ENCODE data around the gene NHS. TPM values are rescaled to one million over a fixed set of nuclear protein-coding genes. Genes with fewer than 3 reads are reported as not detected.

NHS gene
- total RNA-seq, 6 experiments from 2014 or later = 0.06 to 0.27 (median 0.12) TPM

- no peaks in the 10 kb centered on the region for H3K36me3 ChIP-seq
- WGBS (ENCODE audit: insufficient coverage, low coverage, low lambda C conversion rate, missing lambda C conversion rate) = 29% methylated on average over 2 of the region's 15 CpGs
- no peak for DNase-seq
- no peaks in the 10 kb centered on the region for H3K9me3 ChIP-seq
- peaks cover 0 to 6% (median 0%) of the 10 kb centered on the region in 4 donors for H3K4me1 ChIP-seq
- no peaks in the 10 kb centered on the region for H3K27me3 ChIP-seq
- no peak for ATAC-seq
- peak; percentile 26 for TF ChIP-seq POLR2A (IDR thresholded peaks at IDR 0.05)
- no peak for TF ChIP-seq CTCF (IDR thresholded peaks at IDR 0.05)
- H3K4me3 ChIP-seq = peak overlapping the region; percentile 39 to 59 (median 50)
- intact Hi-C loops (cut with DNase I) = no loop called here
- peak overlapping the region; percentile 80 to 89 (median 87) for H3K27ac ChIP-seq
Observed at GRCh38 chrX:17737710-17737985, 362.6 kb downstream of the NHS start.

- no peaks in the 10 kb centered on the region for H3K36me3 ChIP-seq
- peaks cover 0 to 6% (median 0%) of the 10 kb centered on the region in 4 donors for H3K4me1 ChIP-seq
- ATAC-seq (peak; percentile 26 to 58 (median 46)), DNase-seq (peak; percentile 53 to 63 (median 60))
- H3K27me3 ChIP-seq = no peaks in the 10 kb centered on the region
- TF ChIP-seq POLR2A (IDR thresholded peaks at IDR 0.05) (no peak), CTCF (IDR thresholded peaks at IDR 0.05) (no peak)
- intact Hi-C loops (cut with DNase I) = no loop called here
- H3K9me3 ChIP-seq = no peaks in the 10 kb centered on the region
- peak overlapping the region; percentile 39 to 59 (median 50) for H3K4me3 ChIP-seq
- WGBS (ENCODE audit: insufficient coverage, low coverage, low lambda C conversion rate, missing lambda C conversion rate) = 46% methylated on average over 29 of the region's 45 CpGs
- peak overlapping the region; percentile 80 to 89 (median 87) for H3K27ac ChIP-seq
Observed at GRCh38 chrX:17737986-17738713, 363.1 kb downstream of the NHS start.

- Histone ChIP-seq H3K4me1 (peaks cover 0 to 10% (median 0%) of the 10 kb centered on the region in 4 donors), H3K27ac (peak overlapping the region in 2 of 3 donors; percentile 80 to 89), H3K4me3 (peak overlapping the region; percentile 39 to 59 (median 50)), H3K9me3 (no peaks in the 10 kb centered on the region), H3K36me3 (no peaks in the 10 kb centered on the region), H3K27me3 (no peaks in the 10 kb centered on the region)
- ATAC-seq = no peak
- 22% methylated on average over 6 of the region's 6 CpGs for WGBS (ENCODE audit: insufficient coverage, low coverage, low lambda C conversion rate, missing lambda C conversion rate)
- no peak for DNase-seq
- TF ChIP-seq POLR2A (IDR thresholded peaks at IDR 0.05) = no peak
- no peak for TF ChIP-seq CTCF (IDR thresholded peaks at IDR 0.05)
- intact Hi-C loops (cut with DNase I) = no loop called here
Observed at GRCh38 chrX:17738737-17739535, 363.9 kb downstream of the NHS start.

- no peak for ATAC-seq
- TF ChIP-seq POLR2A (IDR thresholded peaks at IDR 0.05) (no peak), CTCF (IDR thresholded peaks at IDR 0.05) (no peak)
- H3K9me3 ChIP-seq = no peaks in the 10 kb centered on the region
- H3K4me3 ChIP-seq = no peak overlapping the region
- DNase-seq = no peak
- H3K4me1 ChIP-seq = peaks cover 0 to 17% (median 0%) of the 10 kb centered on the region in 4 donors
- WGBS (ENCODE audit: insufficient coverage, low coverage, low lambda C conversion rate, missing lambda C conversion rate) = 45% methylated on average over 11 of the region's 11 CpGs
- H3K36me3 ChIP-seq = no peaks in the 10 kb centered on the region
- H3K27ac ChIP-seq = peak overlapping the region in 1 of 3 donors; percentile 19
- intact Hi-C loops (cut with DNase I) = no loop called here
- no peaks in the 10 kb centered on the region for H3K27me3 ChIP-seq
Observed at GRCh38 chrX:17740137-17741122, 365.4 kb downstream of the NHS start.
